Stimulated activated CD8-positive, alpha-beta memory T cell treated with anti-CD3 and anti-CD28 coated beads, Interleukin-12 subunit alpha, Interleukin-12 subunit beta, amount 100 ng/mL, for 4 hours (primary cell): ENCODE data around the gene IVD.
A peak's percentile ranks its signal among the peaks of the same experiment; 100 is the strongest.

Experiments
- DNase-seq: peaks from one replicate; pipeline ENCODE4 v3.0.0-alpha.2; 2020; ENCODE audit warnings: low read depth

The IVD gene

DNA sequence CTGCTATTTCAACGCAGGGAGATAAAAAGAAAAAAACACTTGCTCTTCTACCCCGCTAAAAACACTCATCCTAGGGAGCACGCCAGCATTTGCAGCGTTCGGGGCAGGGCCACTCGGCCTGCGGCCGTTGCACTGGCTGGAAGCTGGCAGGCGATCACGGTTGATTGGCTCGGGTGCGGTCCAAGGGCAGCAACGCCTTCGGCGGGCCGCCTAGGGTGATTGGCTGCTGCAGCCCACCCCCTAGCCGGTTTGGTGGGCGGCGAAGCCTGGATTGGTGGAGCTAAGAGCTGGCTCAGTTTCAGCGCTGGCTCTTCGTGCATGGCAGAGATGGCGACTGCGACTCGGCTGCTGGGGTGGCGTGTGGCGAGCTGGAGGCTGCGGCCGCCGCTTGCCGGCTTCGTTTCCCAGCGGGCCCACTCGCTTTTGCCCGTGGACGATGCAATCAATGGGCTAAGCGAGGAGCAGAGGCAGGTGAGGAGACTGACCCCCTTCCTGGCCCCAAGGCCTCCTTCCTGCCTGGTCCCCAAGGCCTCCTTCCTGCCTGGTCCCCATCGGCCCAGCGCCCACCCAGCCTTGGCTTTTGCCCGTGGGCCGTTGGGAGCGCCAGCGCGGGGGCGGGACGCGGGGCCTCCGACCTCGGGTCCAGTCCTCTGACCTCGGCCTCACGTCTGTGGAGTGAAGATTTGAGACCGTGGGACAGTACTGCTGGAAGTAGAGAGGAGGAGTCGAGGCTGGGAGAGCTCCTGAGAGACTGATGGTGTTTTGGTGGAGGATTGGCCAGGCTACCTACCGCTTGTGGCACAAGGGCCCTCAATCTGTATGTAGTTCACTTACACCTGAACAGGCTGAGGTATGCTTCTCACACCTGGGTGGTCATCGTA lies at the start of gene IVD:
Gene IVD (plus strand): TSS at position 295 of the 881 bp plus-strand sequence. CDS start 33 bp downstream, at position 328.
- DNase-seq, result peak; percentile 84

- DNase-seq, result no peak
These were observed 49.5 kb upstream of the IVD start for GRCh38 chr15:40355976-40356585.

DNA sequence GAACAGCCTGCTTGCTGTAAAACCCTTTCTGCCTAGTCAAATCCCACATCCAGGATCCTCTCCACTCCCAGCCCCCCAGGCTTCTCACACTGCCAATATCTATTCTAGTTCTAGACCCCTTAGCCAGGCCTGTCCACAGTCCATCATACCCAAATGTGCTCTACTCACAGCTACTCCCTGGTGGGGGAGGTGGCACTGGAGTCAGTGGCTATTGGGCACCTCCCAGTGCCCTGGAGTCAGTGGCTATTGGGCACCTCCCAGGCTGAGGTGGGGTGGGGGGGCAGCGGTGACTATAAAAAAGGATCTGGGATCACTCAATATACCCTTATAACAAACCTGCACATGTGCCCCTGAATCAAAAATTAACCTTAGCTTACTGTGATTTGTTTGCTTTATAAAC lies 48.3 kb upstream of the IVD start:
- no peak for DNase-seq

DNA sequence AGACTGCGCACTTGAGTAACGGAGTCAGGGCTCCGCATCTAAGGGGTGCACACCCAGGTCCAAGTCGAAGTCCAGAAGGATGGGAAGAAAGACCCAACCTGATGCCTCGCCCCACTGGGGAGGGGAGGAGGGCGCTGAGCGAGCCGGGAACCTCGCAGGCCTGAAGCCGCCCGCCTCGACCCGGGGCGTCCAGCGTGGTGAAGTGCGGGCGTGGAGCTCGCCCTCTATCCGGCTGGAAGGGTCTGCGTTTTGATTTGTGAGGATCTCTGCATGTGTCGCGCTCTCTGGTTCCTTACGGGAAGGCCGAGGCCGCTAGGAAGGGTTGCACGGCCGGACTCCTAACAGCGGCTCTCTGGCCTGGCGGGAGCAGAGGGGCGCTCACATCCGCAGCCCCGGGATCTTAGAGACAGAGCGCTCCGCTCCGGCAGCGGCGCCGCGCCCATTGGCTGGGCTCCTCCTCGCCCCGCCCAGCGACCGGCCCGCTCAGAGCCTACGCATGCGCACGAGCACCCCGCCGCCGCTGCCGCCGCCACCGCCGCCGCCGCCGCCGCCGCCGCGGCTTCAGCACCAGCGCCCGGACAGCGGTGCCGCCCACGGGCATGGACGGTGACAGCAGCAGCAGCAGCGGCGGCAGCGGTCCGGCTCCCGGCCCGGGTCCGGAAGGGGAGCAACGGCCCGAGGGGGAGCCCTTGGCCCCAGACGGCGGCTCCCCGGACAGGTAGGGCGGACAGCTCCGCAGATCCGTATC lies 47.7 kb upstream of the IVD start, which contains the start of gene DISP2:
Gene DISP2 (plus strand): TSS at position 497 of the 748 bp plus-strand sequence. CDS start 103 bp downstream, at position 600.
- peak; percentile 78 for DNase-seq

DNA sequence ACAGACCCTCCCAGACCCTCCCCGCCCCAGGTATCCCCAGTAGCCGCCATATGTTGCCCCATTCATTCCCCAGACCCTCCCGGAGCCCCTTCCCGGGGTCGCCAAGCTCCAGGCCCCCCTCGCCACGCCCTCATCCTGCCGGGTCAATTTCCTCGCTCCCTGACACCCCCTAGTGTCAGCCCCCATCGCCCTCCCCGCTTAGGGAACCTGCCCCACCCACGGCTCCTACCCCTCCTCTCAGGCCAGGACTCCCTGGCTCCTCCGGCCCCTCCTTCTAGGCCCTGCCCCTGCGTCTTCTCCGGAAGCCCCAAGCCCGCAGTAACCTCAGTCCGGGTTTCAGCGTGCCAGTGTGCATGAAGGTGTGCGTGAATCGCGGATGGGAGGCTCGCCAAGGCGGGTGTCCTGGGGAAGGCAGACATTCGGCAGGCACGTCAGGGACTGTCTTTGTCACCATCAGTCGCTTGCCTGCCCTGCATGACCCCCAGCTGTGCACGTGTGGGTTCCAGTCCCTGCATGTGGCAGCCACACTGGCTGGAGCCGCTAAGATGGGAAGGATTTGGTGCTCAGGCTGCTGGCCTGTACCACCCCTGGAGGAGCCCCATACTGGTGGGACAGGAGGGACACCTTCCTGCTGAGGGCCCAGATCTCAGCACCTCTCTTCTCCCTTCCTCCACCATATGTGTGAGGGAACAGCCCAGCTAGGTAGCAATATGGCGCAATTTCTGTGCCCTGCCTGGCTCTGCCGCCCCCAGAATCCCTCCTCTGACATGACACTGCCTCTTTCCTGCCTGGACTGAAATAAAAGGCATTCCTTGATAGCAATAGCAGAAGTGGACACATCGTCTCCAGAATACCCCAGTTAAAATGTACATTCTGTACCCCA lies 46.9 kb upstream of the IVD start:
- peak; percentile 23 for DNase-seq

- DNase-seq, result no peak
These were observed 45.6 kb upstream of the IVD start for GRCh38 chr15:40360015-40360414.

DNA sequence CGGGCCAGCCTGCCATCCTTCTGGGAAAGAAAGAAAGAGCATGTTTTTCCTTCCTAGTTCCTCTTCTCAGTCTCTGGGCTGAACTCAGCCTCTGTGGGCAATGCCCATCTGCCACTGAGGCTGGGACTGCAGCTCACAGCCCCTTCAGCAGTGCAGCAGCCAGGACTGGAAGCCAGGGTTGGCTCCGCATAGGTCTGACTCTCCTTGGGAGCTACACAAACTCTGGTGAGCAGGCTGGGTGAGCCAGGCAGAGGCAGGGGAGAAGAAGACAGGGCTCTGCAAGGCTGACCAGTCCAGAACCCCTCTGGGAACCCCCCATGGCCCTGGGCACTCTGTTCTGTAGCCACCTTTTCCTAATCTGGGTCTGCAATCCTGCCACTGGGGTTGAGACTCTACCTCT lies 44.0 kb upstream of the IVD start:
- DNase-seq, result no peak

DNA sequence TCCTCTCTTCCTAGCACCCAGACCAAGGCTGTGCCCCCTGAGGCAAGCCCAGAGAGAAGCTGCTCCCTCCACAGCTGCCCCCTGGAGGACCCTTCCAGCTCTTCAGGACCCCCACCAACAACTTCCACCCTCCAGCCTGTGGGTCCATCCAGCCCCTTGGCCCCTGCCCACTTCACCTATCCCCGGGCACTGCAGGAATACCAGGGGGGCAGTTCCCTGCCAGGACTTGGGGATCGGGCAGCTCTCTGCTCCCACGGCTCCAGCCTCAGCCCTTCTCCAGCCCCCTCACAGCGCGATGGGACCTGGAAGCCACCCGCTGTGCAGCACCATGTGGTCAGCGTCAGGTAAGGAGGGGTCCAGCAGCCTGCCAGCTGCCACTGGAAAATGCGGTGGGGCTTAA lies 42.0 kb upstream of the IVD start:
- DNase-seq, result no peak

- no peak for DNase-seq
These were observed 41.3 kb upstream of the IVD start for GRCh38 chr15:40364251-40364650.

- no peak for DNase-seq
These were observed 40.6 kb upstream of the IVD start for GRCh38 chr15:40365016-40365415.

GRCh38 chr15:40365624-40366456 lies 39.8 kb upstream of the IVD start:
- no peak for DNase-seq

GRCh38 chr15:40366457-40367370 lies 38.9 kb upstream of the IVD start:
- no peak for DNase-seq

- no peak for DNase-seq
These were observed 38.3 kb upstream of the IVD start for GRCh38 chr15:40367371-40367685.

GRCh38 chr15:40367686-40368611 lies 37.6 kb upstream of the IVD start:
- peak; percentile 82 for DNase-seq

- no peak for DNase-seq
These were observed 36.7 kb upstream of the IVD start for GRCh38 chr15:40368719-40369473.

DNA sequence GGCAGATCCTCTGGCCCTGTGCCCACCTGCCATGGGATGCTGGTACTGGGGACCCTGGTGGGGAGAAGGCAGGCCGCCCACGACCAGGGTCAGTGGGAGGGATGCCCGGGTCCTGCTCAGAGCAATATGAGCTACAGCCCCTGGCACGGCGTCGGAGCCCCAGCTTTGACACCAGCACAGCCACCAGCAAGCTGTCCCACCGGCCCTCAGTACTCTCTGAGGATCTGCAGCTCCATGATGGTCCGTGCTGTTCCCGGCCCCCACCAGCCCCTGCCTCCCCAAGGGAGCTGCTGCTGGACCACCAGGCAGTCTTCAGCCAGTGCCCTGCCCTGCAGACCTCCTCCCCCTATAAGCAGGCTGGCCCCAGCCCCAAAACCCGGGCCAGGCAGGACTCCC lies 36.1 kb upstream of the IVD start:
- no peak for DNase-seq

- no peak for DNase-seq
These were observed 35.6 kb upstream of the IVD start for GRCh38 chr15:40369971-40370370.

GRCh38 chr15:40372981-40373380 lies 32.6 kb upstream of the IVD start:
- no peak for DNase-seq
